HG03469 (cell line): ENCODE results near the gene TM6SF1.
"Not testable (repeated sequence)": the region's sequence is repeated elsewhere in the genome, so short reads cannot be mapped to it uniquely, and the experiment has no call there.

Experiments used
- ATAC-seq: cut with Tn5 transposase; IDR thresholded peaks from one replicate; pipeline ENCODE4 v1.9.1; 2021; ENCODE audit warnings: mild to moderate bottlenecking, moderate library complexity, moderate number of reproducible peaks; ENCODE audit not compliant: unreplicated experiment

The TM6SF1 gene

DNA sequence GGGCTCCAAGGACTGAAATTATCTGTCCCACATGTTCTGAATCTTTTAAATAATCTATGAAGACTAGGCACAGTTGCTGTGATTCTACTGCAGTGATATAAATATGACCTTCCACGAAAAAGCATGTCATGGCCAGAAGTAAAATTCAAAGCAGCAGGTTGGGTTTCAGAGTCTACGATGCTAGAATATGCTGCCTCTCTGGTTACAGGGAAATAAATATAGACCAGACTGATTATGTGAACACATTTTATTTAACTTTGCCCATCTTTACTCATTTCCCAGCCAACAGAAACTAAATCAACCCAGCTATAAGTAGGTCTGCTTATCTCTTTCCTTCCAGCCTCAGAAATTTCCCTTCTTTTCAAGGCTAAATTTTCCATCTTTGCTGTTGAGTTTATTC, 19.9 kb upstream of the TM6SF1 start:
- ATAC-seq: no peak

DNA sequence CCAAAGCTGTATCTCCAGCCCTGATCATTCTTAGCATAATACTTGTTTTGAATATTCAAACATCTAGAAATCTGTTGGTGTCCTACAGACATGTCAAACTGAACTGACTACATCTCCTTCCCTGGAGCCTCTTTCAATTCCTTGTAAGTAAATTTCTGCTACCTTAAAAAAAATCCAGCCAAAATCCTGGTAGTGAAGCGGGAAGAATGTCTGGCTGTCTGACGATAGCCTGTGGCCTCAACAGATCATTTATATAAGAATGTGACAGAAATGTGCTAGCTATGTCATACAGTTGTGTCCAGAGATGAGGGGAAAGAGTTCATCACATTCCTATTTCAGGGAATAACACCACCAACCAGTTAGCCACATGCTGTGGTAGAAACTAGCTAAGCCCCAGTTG, 18.6 kb upstream of the TM6SF1 start:
- ATAC-seq: no peak

DNA sequence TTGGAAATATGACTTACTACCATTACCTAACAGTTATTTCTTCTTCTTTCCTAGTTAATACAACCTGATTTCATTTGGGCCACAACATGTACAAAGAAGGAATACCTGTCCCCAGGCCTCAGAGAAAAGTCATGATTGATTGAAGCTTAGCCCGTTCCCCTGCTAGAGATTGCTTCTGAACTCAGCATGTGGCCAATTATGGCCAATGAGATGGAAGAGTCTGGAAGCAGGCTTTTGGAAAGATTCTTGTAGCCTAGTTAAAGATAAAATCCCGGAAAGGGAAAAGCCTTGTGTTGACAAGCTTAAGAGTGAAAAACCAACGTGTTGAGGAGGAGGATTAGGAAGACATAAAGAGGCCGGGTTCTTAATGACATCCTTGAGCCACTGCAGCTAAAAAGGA, 17.0 kb upstream of the TM6SF1 start:
- no peak for ATAC-seq

DNA sequence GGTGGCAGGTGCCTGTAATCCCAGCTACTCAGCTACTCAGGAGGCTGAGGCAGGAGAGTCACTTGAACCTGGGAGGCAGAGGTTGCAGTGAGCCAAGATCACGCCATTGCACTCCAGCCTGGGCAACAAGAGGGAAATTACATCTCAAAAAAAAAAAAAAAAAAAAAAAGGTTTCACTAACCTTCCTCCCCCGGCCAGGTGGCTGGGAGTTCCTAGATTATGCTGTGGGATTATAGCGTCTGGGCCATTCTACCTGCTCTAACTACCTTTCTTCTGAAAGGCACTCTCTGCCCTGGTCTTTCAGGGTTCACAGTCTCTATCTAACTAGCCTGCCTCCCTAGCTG, 15.5 kb upstream of the TM6SF1 start:
- not testable (repeated sequence) for ATAC-seq

DNA sequence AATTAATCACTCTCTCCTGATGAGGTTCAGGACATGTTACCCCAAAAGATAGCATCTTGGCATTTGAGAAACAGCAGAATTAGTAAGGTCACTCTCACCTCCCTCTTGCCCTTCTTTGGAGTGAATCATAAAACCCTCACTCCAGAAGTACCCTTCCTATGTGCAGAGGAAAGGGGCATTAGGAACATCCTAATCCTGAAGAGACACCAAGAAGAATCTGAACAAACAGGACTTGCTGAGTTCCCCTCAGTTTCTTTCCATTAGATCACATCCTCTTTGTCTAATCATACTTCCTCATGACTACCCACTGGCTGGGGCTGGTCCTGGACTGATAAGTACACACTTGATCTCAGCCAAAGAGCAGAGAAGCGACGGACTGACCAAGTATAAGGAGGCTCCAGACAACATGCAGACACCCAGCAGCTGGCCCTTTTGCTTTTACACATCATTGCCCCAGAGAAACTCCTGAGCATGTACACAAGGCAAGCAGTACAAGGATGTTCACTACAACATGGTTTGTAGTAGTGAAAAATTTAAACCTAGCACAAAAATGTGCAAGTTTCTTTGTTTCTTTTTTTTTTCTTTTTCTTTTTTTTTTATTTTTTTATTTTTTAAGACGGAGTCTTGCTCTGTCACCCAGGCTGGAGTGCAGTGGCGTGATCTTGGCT, 15.0 kb upstream of the TM6SF1 start:
- ATAC-seq: no peak

DNA sequence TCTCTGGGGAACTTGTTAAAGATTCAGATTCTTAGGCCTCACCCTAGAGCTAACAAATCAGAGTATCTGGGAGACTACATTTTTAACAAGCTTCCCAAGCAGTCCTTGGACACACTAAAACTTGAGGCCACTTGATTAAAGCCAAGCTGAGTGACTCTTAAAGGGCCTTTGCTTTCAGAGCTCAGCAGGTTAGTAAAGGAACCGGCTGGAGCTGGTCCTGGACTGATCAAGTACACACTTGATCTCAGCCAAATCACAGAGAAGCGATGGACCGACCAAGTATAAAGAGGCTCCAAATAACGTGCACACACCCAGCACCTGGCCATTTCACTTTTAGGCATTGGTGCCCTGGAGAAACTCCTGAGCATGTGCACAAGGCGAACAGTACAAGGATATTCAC, 12.9 kb upstream of the TM6SF1 start:
- no peak for ATAC-seq

DNA sequence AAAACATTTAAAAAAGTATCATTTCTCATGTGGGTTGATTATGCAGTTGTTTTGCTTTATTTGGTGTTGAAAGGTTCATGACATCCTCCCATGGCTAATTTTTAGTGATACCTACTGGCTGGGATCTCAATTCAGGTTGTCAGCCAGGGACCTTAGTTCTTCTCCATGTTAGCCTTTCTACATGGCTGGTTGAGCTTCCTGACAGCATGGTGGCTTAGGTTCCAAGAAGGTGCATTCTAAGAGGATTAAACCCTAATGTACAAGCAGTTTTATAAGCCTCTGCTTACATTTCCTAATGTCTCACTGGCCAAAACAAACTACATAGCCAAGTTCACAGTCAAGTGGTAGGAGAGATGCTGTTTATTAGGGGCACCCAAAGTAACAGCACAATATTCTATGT, 9.4 kb upstream of the TM6SF1 start:
- no peak for ATAC-seq

DNA sequence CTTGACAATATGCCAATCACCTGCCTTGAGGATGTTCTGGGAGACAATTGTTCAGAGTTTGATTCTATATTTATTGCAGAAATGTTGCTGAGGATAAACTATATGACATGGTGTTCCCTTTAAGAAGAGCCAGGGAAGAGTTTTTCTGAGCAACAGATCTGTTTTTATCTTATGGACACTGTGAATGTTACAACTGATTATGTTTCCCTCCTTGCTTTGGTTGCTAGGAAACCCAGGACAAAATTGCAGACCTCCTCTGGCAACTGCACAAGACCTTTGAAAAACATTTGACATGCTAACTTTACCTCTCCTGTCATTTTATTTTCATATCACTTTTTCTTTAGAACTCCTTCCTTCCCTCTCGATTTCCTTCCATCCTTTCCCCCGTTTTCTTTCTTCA, 8.2 kb upstream of the TM6SF1 start:
- no peak for ATAC-seq

DNA sequence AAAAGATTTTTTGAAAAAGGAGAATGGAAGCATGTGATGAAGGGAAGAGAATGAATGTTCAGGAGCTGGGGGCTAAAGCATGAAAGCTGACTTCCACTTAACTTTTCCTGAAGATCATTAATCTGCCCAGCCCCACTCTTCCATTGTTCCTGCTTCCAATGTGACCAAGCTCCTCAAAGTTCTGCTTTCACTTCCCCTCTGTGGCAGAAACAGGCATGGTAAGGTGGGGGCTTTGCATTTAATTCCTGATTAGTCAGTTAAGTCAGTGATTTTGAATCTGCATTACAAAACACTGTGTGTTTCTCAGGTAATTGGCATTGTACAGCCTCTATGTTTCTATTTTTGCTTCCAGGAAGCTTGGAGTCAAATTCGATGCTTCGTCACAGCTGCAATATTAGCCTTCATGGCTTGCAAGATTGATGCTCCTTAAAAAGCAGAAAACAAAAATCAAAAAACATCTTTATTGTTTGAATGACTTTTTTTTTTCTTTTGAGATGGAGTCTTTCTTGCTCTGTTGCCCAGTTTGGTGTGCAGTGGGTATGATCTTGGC, 7.3 kb upstream of the TM6SF1 start:
- ATAC-seq: no peak

DNA sequence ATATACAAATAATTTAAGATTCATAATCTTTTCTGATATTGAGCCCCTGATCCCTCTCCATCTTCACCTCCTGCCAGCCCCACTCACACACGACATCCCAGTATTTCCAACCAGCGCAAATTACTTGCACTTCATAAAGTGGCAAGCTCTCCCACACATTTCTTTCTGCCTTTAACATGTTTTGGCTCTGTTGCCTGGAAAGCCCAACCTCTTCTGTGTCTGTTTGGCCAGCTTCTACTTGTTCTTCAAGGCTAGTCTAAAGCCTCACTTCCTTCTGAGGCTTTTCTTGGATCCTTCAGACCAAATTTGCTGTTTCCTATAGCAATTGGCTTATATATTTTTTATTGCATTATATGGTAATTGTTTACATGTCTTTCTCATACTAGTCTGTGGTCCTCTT, 5.1 kb upstream of the TM6SF1 start:
- no peak for ATAC-seq

DNA sequence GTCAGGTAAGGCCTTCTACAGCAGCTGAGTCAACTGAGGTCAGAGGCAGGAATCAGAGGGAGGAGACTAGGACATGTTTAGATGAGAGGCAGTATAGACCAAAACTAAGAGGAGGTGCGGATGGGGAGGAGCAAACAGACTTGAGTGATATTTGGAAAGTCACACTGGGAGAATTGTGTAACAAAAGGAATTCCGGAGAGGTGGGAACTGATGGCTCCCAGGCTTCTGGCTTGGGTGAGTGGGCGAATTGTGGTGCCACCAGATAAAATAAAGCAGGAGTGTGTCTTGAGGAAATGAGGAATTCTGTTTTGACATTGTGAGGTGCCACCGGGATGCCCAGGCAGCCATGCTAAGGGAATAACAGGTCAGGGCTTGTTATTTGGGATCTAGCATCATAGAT, 3.3 kb upstream of the TM6SF1 start:
- ATAC-seq: no peak

DNA sequence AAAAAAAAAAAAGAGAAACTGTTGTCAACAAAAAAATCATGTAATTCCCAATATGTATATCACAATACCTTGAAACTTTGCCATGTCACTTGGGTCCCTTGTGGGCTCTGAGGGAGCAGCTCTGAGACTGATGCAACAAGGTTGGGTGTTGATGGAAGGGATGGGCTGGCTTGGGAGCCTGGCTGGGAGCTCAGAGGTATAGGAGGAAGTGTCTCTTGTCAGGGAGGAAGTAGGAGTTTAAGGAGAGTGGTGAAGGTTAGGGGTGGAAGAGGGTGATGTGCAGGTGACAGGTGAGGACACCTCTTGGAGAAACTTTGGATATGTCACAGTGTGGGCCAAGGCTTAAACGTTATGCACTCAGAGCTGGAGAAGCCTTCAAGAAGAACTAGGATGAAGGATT, 2.0 kb upstream of the TM6SF1 start:
- no peak for ATAC-seq

DNA sequence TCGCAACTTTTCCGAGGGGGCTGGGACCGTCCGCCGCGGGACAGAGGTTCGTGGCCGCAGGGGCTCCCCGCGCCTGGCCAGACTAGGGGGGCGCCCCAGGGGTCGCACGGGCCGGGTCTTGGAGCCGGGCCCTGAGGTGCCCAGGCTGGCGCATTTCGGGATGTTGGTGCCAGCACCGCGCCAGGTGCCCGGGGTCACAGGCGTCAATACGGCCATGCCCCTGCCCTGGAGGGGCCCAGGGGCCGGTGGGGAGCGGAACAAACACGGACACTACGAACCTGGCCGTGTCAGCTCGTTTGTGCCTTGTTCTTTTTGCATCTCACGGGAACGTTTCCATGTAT, 366 bp downstream of the TM6SF1 start:
- ATAC-seq: no peak

DNA sequence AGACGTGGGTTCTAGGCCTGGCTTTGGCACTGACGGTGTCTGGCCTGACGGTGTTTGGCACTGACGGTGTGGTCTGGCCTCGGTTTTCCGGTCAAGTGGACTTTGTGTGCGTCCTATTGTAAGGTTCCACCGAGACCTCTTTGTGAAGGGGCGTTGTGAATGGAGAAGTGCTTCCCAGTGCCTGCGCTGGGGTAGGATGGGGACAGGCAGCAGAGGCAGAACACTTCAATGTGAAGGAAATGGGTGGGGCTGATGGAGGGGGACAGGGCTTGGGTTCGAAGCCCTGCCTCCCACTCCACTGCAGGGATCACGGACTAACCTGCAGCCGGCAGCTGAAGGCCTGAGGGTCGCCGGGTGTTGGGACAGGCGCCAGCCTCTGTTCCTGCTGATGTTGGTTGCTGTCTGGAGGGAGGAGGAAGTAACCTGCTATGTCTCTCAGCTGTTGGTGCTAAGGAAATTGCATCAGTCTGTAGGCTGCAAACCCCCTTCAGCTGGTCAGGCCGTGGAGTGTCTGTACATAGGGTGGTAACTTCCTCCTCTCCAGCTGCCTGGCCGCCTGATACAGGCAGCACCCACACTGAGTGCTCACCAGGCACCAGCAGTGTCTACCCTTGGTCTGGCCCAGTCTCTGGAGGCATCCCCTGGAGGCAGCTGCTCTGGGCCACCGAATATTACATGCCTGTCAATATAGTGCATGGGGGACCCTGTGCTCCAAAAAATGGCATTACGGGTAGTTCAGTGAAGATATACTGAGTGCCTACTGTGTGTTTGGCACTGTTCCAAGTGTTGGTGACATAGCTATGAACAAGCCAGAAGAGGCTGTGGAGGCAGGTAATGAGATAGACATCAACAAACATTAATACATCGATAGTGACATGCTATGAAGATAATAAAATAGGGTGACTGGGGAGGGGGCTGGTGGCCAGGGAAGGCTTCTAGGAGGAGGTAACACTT, 1.1 kb downstream of the TM6SF1 start:
- ATAC-seq: peak; percentile 71

DNA sequence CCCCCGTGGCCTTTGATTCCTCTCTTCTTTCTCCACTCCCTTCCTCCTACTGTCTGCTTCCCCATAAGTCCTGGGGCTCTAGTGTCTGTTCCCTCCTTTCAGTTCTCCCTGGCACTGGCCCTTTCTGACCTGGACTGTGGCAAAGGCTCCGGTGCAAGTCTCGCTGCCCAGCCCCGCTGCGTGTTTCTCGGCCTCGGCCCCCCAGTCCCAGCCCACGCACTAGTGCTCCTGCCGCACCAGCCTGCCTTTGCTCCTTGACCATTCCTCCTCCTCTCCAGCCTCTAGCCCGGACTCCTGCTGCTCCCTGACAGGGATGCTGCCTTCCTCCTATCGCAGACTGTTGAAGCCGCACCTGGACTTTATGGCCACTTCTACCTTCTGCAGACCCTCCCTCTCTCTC, 2.1 kb downstream of the TM6SF1 start:
- no peak for ATAC-seq

DNA sequence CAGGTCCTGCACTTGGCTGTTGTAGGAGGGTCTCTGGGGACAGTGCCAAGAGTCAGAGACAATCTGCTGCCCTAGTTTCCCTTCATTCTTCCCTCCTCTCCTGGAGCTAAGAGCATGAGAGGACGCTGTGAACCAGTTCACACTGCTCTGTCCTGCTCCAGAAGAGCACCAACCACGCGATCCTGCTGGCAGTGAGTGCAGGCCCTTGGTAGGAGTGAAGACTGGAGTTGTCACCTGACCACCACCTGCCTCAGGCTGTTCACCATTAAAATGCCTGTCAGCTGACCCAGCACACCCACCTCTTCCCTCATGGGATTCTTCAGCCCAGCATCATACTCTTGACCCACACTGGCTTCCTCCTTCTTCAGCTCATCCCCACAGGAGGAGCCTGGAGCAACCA, 2.9 kb downstream of the TM6SF1 start:
- ATAC-seq: no peak

DNA sequence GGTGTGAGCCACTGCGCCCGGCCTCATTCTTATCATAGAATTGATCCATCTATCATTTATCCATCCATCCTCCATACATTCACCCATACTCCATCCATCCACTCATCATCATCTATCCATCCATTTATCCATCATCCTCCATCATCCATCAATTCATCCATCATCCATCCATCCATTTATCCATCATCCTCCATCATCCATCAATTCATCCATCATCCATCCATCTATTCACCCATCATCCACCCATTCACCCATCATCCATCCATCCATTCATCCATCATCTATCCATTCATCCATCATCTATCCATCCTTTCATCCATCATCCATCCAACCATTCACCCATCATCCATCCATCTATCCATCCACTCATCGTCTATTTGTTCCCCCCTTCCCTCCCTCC, 3.7 kb downstream of the TM6SF1 start:
- no peak for ATAC-seq

DNA sequence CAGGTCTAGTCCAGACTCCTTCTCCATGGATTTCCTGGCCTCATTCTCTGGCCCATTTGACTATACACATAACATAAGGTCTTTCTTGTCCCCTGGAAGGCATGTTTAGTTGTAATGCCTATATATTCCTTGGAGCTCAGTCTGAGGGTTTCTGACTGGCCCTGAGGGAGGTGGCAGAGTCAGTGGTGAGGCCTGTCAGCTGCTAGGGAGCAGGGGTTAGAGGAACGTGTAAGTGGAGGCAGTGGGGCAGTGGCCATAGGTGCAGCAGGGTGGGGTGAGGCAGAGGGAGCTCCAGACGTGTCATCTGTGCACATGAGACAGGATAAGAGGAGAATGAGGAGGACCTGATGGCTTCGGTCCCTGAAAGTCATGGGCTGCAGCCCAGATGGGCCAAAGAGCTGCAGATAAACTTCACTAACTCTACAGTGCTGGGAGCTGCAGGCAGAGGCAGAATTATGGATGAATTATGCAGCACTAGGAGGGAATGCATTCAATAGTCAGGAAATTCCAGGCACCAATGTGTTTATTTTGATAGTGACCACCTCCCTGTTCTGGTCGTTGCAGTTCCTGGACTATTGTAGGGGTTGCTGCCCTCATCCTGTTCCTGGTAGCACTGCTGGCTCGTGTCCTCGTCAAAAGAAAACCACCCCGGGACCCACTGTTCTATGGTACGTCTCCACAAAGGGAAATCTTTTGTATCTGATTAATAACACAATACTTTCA, 4.9 kb downstream of the TM6SF1 start:
- ATAC-seq: no peak

DNA sequence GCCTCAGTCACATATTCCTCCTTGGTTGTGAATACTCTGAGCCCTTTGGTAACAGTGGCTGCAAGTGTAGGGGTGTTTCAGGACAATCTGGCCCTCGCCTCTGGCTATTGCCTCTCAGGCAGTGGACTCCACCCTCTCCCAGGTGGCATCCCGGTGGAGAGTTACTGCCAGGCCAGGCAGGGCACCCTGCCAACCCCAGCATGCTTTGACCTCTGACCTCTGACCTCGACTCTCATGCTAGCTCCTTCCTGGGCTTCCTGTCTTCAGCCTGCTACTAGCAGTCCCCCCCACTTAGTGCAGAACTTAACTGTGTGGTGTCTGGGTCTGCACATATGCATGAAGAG, 5.5 kb downstream of the TM6SF1 start:
- no peak for ATAC-seq

DNA sequence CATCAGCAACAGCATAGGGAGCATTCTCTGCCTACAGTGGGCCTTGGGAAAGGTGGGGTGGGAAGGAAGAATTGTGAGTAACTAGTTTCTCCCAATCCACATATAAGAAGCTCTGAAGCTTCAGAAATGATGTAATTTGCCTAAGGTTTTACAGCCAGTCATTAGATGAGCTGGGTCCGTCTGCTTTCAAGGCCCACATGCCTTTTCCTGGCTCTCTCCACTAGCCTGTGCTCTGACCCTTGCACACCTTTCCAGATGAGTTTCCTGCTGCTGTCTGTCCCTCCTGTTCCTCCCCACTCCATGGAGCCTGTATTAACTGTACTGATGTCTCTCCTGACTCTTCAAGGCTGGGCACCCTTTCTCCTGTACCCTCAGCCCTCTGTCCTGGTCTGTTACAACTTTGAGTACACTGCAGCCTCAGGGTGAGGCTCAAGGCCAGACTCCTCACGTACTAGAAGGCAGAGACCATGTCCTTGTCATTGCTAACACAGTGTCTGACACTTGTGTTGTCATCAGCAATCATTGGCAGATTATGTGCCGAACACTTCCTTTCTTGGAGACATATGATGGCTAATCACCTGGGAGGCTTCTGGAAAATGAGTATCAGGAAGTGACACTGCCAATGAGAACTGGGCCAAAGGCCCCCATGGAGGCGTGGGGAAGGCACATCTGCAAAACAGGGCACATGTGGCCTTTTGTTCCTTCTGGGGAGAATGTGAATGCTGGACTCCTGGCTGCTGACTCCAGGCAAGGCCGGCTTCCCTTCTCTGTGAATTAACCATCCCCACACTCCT, 6.6 kb downstream of the TM6SF1 start:
- ATAC-seq: no peak

DNA sequence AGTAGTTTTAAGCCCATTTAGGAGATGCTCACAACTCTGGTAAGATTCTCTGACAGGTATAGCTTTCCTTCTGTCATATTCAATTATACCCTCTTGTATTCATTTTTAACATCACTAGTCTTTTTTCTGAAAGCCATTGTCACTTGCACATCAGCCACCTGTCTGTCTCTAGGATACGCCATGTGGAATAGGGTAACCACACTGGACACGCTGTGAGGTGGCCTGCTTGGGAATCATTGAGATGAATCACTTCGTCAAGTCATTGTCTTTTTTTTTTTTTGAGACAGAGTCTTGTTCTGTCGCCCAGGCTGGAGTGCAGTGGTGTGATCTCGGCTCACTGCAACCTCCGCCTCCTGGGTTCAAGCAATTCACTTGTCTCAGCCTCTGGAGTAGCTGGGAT, 7.4 kb downstream of the TM6SF1 start:
- no peak for ATAC-seq
